ENCODE measurements around the gene SMAD7.

- TF ChIP-seq CTCF (IDR thresholded peaks at IDR 0.05), result no peak
- TF ChIP-seq POLR2A (IDR thresholded peaks at IDR 0.05), result no peak
These were observed 26.8 kb downstream of the SMAD7 start for GRCh38 chr18:48923746-48924629.
